HT-29 (cell line): ENCODE measurements around the gene TH. TPM values are rescaled to one million over a fixed set of nuclear protein-coding genes. Genes with fewer than 3 reads are reported as not detected.
"Not testable (repeated sequence)": the region's sequence is repeated elsewhere in the genome, so short reads cannot be mapped to it uniquely, and the experiment has no call there.

Experiments
- DNase-seq: peaks from one replicate; pipeline ENCODE4 v3.0.0-alpha.2; 2015; ENCODE audit warnings: low spot score
- total RNA-seq: library from RNA; depleted of rRNA; stranded (reverse); fragments of >200 nt; shearing (Covaris generic); gene quantifications from 2 replicates; pipeline ENCODE4 v1.2.3, GENCODE V29; 2014

Gene TH
- total RNA-seq, 1 experiment from 2014 or later: 1.8 TPM

- DNase-seq: no peak
These were observed 24.1 kb upstream of the TH start for GRCh38 chr11:2195756-2196088.

- peak; percentile 54 for DNase-seq
These were observed 23.5 kb upstream of the TH start for GRCh38 chr11:2194877-2195755.

GRCh38 chr11:2193888-2194595 lies 22.4 kb upstream of the TH start:
- not testable (repeated sequence) for DNase-seq

- DNase-seq: peak; percentile 73
These were observed 21.7 kb upstream of the TH start for GRCh38 chr11:2193099-2193887.

GRCh38 chr11:2192435-2192834 lies 20.8 kb upstream of the TH start:
- DNase-seq: no peak

GRCh38 chr11:2191883-2192282 lies 20.3 kb upstream of the TH start:
- DNase-seq: no peak

GRCh38 chr11:2190657-2191471 lies 19.2 kb upstream of the TH start:
- no peak for DNase-seq

- no peak for DNase-seq
These were observed 18.5 kb upstream of the TH start for GRCh38 chr11:2189938-2190656.

GRCh38 chr11:2188745-2189144 lies 17.1 kb upstream of the TH start:
- DNase-seq: no peak

GRCh38 chr11:2187280-2187707 lies 15.7 kb upstream of the TH start:
- no peak for DNase-seq

- DNase-seq: peak; percentile 77
These were observed 15.2 kb upstream of the TH start for GRCh38 chr11:2186669-2187279.

GRCh38 chr11:2185324-2186085 lies 13.9 kb upstream of the TH start:
- no peak for DNase-seq

GRCh38 chr11:2182692-2183474 lies 11.3 kb upstream of the TH start:
- DNase-seq: no peak

GRCh38 chr11:2182075-2182474 lies 10.5 kb upstream of the TH start:
- no peak for DNase-seq

GRCh38 chr11:2180789-2181370 lies 9.3 kb upstream of the TH start:
- DNase-seq: no peak

- DNase-seq: no peak
These were observed 8.7 kb upstream of the TH start for GRCh38 chr11:2180347-2180746.

GRCh38 chr11:2179516-2179915 lies 7.9 kb upstream of the TH start:
- DNase-seq: no peak

- peak; percentile 44 for DNase-seq
These were observed 7.4 kb upstream of the TH start for GRCh38 chr11:2178906-2179494.
